IPS-11a (cell line): ENCODE measurements around the gene SHC1.
A peak's percentile ranks its signal among the peaks of the same experiment; 100 is the strongest.

Source experiments
- H3K4me3 ChIP-seq: one replicate; pipeline ENCODE4 v1.5.1; 2013; ENCODE audit warnings: low read depth, low read length, control low read depth

The SHC1 gene

GRCh38 chr1:154974808-154975408, 4.4 kb upstream of the SHC1 start:
- H3K4me3 ChIP-seq, result peak overlapping the region; percentile 68

DNA sequence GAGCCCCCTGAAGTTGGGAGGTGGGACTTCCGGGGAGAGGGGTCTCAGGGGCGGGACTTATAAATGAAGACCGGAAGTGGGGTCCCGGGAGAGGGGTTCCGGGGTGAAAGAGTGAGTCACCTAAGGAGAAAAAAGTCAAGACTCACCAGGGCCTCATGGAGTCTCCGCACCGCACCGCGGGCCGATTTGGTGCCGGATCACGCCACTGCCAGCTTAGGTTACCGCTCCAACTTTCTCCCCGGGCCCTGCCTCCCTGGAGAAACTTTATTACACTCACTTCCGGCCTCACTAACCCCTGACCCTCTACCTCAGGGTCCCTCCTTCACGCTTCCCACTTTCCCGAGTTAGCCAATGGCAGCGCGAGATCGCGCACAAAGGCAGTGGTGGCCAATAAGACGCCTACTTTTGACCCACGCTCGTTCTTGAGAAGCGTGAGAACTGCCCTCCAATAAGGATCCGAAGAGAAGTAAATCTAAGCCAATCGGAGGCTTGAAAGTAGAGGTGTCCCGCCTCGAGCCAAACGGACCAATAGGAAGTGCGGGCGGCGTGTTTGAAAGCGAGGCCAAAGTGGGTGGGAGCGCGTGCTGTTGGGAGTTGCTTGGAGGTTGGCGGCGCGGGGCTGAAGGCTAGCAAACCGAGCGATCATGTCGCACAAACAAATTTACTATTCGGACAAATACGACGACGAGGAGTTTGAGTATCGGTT, 3.7 kb upstream of the SHC1 start, which contains the start of gene CKS1B:
TSS of gene CKS1B (plus strand) at position 580 of the 706 bp plus-strand sequence. CDS start at position 645, 65 bp downstream.
- peak within 1 kb of the TSS; percentile 68 for H3K4me3 ChIP-seq

GRCh38 chr1:154973344-154974101, 3.0 kb upstream of the SHC1 start:
- peak overlapping the region; percentile 68 for H3K4me3 ChIP-seq

DNA sequence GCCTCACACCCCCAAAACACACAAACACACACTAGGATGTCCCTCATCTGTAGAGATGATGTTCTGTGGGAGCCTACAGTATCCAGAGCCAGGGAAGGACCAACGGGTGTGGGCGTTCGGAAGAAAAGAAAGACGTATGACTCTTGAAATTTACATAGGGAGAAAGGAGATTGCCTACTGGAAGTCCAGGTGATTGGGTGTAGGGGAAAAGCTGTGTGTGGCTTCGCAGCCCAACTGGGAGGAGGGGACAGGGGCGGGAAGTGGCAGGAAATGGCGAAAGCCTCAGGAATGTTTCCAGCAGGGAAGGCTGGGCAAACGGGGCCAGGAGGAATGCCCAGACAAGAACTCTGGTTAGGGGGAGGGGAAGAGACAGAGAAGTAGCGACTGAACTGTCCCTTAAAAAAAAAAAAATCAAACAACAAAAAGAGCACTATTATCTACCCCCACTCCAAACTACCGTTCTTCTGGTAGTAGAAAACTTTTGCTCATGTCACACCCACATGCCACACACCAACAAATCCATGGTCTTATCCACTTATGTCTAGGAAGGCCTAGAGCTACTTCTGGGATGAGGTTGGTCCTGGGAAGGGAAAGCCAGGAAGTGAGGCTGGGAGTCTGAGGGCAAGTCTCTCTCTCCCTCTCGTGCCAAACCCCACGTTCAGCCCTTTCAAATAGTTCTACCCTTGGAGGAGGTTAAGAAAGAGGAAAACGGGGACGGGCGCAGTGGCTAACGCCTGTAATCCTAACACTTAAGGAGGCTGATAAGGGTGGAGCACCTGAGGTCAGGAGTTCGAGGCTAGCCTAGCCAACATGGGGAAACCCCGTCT, 2.2 kb upstream of the SHC1 start:
- H3K4me3 ChIP-seq, result peak overlapping the region; percentile 68

DNA sequence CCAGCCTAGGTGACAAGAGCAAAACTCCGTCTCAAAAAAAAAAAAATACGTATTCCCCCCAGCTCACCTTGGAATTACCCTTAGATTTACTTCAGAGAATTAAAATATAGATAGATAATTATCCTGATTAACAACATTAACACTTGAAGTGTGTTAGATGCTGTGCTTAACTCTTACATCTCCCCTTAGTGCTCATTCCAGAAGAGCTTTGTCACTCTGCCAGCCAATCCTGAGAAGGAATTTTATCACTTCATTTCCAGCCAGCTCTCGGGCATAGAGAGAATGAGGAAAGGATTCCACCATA, 1.6 kb upstream of the SHC1 start:
- H3K4me3 ChIP-seq, result no peak overlapping the region

DNA sequence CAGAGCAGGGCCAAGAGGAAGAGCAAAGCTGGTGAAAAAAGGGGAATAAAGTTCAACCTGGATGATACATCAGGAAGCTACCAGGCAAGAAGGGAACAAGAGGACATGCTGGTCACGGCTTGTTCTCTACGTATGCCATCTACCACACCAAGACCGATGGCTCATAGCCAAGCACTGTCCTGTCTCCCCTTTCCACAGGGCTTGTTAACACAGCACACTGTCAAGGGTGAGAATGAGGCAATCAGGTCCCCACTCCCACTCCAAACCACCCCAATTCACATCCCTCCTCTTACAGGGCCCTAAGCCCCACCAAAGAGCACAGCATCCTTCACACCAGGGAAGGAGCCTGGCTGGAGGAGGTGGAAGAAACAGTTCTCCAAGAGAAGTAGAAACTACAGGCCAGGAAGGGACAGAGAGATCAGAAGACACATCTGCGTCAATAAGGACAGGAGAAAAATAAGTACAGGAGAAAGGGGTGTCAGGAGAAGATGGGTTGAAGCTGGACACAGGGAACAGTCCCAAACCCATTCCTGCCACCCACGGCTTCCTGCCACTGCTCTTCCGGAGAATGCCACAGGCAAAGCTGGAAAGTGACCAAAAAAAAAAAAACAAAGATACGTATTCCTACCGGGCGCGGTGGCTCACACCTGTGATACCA, 923 bp upstream of the SHC1 start:
- H3K4me3 ChIP-seq, result peak overlapping the region; percentile 14

DNA sequence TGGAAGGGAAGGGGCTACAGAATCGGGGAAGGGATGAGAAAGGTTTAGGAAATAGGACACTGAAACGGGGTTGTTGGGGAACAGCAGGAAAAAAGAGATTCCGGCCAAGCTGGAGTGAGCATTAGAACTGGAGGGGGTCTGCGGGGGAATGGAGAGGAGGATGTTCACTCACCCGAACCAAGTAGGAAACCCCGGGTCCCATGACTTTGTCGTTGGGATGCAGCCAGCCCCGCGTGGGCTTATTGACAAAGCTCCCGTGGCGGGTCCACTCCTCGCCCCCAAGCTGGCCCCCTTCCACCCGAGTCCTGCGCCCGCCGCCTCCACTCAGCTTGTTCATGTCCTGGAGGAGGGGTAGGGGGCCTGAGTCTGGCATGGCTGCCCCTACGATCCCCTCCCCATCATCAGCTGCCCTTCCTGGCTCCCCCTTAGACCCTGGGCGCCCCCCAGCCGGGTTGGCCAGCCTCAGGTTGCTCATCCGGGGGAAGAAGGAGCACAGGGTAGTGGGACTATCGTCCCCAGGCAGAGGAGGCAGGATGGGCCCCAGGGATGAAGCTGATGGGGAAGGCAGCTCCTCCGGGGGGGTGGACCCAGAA, 591 bp downstream of the SHC1 start:
- H3K4me3 ChIP-seq, result peak overlapping the region; percentile 68

GRCh38 chr1:154969246-154969645, 1.3 kb downstream of the SHC1 start:
- H3K4me3 ChIP-seq, result peak overlapping the region; percentile 68

GRCh38 chr1:154968731-154969130, 1.8 kb downstream of the SHC1 start:
- H3K4me3 ChIP-seq, result peak overlapping the region; percentile 68

DNA sequence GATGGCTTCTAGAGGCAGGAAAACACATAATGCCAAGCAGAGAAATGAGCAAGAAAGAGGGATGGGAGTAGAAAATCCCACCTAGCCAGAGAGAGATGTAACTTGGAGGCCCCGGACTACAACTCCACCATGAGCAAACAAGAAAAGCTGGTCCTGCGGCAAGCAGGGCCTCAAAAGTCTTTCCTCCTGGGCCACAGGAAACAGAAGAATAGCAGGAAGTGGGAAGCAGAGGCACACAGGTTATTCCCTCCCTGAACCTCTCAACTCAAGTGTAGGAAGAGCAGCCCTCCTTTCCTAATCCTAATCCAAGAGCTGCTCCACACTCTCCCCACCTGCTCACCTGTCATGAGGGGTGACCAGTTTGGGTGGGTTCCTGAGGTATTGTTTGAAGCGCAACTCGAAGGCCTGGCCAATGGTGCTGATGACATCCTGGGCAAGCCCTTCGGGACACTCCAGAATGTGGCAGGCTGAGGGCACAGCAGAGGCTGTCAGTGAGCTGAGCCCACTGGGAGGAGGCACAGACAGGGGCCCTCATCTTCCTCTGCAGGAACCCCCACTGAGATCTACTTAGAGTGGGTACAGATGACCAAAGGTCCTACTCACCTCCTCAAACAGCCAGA, 3.1 kb downstream of the SHC1 start:
- H3K4me3 ChIP-seq, result no peak overlapping the region

- no peak overlapping the region for H3K4me3 ChIP-seq
These were observed 4.4 kb downstream of the SHC1 start for GRCh38 chr1:154966111-154966510.

DNA sequence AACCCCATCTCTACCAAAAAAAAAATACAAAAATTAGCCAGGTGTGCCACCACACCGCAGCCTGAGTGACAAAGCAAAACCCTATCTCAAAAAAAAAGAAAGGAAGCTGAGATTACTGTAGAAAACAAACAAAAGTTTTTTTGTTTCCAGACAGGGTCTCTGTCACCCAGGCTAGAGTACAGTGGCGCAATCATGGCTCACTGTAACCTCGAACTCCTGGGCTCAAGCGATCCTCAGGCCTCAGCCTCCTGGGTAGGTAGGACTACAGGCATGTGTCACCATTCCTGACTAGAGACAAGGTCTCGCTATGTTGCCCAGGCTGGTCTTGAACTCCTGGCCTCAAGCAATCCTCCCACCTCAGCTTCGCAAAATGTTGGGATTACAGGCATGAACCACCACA, 6.2 kb downstream of the SHC1 start:
- H3K4me3 ChIP-seq, result no peak overlapping the region

DNA sequence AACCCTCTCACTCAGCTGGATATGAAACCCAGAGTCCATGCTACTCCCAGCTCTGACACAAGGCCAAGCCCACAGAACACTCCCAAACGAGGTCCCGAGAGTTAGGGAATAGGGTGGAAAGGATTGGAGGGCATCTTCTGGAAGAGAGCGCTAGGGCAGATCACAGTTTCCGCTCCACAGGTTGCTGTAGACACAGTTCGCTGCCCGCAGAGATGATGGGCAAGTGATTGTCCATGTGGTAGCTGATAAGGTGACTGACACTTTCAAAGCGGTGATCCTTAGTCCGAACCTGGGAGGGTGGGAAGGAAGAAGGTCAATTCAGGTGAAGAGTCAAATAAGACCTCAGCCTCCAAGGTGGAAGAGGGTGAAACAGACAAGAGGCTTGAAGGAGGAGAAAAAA, 6.9 kb downstream of the SHC1 start:
- no peak overlapping the region for H3K4me3 ChIP-seq

GRCh38 chr1:154962795-154963330, 7.7 kb downstream of the SHC1 start:
- H3K4me3 ChIP-seq, result no peak overlapping the region

DNA sequence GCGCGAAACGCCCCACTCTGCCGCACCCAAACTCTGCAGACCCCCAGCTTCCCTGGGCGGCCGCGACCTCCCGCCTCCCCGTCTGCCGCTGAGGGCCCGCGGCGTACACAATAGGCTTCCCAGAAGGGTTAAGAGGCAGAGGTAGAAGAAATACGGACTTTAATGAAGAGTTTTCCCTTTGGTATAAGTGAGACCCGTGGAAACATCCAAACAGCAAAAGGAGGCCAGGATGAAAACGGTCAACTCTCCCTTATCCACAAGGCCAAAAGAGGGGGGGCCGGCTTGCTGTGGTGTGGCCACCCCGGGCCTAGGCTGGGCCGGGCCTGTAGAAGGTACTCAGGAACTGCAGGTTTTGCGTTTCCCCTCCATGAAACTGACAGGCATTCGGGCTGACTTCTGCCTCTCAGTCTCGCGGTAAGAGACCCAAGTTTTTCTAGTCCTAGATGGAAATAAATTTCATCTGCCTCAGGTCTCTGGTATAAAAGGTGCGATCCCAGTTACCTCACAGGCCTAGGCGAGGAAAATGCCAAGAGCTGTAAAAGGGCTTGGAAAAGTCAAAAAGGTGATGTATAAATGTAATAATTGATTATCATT, 8.3 kb downstream of the SHC1 start:
- peak overlapping the region; percentile 76 for H3K4me3 ChIP-seq

DNA sequence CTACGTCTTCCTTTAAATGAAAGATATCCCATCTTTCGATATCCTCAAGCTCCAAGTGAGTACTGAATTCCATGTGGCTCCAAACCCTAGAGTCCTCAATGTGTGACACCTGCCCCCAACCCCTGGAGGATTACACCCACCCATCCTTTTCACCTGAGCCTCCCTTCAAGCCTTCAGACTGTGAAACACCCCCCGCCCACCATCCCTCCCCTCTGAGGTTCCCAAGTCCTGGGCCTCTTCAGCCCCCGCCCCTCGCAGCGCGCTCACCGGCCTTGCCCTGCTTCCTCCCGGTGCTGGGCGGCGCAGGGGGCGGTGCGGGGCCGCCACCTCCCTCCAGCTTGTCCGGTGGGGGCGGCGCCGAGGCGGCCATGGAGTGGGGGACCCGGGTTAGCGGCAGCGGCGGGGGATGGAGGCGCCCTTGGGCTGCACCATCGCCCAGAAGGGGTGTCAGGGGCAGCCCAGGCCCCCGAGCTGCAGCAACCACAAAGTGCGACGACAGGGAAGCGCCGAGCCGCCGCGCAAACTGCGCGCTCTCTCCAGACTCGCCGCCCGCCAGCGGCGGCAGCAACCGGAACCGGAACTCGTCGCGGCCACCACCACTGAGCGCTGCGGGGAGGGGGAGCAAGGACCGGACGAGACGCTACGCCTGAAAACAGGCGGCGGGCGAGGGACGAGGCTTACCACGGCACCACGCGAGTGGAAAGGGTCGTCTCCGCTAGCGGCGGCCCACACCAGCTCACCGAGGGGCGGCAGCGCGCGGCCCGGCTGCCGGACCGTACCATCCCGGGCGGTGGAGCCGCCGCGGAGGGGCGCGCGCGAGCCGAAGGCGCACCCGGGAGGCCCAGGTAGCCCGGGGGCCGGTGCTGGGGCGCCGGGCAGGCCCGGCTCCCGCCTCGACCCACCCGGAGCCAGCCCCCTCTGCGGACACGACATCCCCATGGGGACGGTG, 9.1 kb downstream of the SHC1 start, which contains the start of gene PYGO2:
TSS of gene PYGO2 (minus strand) at position 576 of the 949 bp plus-strand sequence. CDS start at position 370, 206 bp downstream.
- peak within 1 kb of the TSS; percentile 76 for H3K4me3 ChIP-seq

DNA sequence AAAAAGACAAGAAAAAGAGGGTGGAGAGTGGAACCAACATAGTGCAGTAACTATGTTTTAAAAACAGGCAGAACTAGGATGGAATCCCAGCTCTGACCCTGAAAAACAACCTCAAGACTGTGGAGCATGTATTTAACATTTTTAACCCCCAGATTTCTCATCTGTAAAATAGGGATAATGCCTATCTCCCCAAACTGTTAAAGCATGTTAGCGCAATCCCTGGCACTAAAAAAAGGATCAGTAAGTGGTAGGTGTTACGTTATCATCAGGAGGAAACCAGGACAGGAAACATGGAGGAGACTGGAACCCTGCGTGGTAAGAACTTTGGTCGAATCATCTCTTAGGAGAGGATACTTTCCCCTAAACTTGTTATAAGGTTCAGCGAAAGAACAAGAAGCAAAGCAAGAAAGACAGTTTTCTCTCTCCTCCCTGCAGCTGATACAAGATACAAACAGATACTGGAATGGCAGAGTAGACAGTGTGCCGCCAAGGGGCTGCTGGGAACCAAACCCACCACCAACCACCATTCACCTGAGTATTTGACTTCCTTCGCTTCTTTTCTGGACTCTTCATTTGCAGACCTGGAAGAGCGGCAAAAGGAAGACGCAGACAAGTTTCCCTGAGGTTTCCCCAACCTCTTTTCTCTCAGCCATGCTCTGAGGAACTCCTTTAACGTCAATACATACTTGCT, 10.0 kb downstream of the SHC1 start:
- peak overlapping the region; percentile 76 for H3K4me3 ChIP-seq
